PFSK-1 (cell line): ENCODE measurements around the gene PRICKLE3.

Experiments used
- POLR2AphosphoS5 ChIP-seq: IDR thresholded peaks from 2 replicates; pipeline ENCODE4 v1.6.1; 2012; ENCODE audit warnings: low read depth, mild to moderate bottlenecking, control low read depth, low read length, moderate library complexity
- REST ChIP-seq, 2 experiments: IDR thresholded peaks; 2 replicates each; pipeline versions ENCODE4 v1.6.1 to v1.8.0; 2011 to 2012; ENCODE audit warnings: low read depth in 2 of 2, low read length in 2 of 2, control low read depth in 1 of 2, inconsistent platforms in 1 of 2, mild to moderate bottlenecking in 1 of 2, moderate library complexity in 1 of 2; ENCODE audit not compliant: insufficient read depth in 1 of 2
- SIN3A ChIP-seq: IDR thresholded peaks from 2 replicates; pipeline ENCODE4 v1.6.1; 2012; ENCODE audit warnings: mild to moderate bottlenecking, low read length, moderate library complexity, borderline replicate concordance; ENCODE audit not compliant: insufficient read depth
- TAF1 ChIP-seq: IDR thresholded peaks from 2 replicates; pipeline ENCODE4 v1.6.1; 2012; ENCODE audit warnings: low read length, control low read depth, borderline replicate concordance; ENCODE audit not compliant: insufficient read depth

GRCh38 chrX:49202022-49202421, 15.8 kb upstream of the PRICKLE3 start:
- TF ChIP-seq TAF1 (no peak), POLR2AphosphoS5 (no peak), SIN3A (no peak), REST (IDR thresholded peaks at IDR 0.05; ENCODE audit: insufficient read depth in 1 of 2, low read depth in 2 of 2, low read length in 2 of 2) (no peak)
